IPS-NIHi7 (cell line): ENCODE data around the gene AGAP1.

Experiments used
- DNase-seq: peaks from one replicate; pipeline ENCODE4 v3.0.0; 2012; ENCODE audit warnings: mixed read lengths; ENCODE audit errors: extremely low spot score

The AGAP1 gene

DNA sequence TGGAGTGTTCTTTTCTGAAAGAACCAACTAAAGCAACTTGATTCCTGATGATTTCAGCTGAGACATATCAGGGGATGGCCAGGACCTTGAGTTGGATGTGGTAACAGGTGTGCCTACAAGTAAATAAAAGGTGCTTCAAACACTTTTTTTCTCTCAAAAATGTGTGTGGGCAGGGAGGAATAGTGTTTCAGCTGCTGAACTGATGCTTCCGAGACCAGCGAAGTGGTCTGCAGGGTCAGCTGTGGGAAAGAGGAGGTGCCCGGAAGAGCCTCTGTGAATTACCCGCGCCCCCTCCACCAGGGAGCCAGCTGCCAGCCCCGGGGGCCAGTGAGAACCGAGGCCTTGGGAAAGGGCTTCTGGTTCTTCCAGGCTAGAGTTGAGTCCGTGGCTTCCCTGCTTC is 425.0 kb downstream of the AGAP1 start:
- no peak for DNase-seq

GRCh38 chr2:235920216-235920865 is 426.5 kb downstream of the AGAP1 start:
- no peak for DNase-seq

GRCh38 chr2:235921508-235922191 is 427.8 kb downstream of the AGAP1 start:
- DNase-seq, result no peak

GRCh38 chr2:235922839-235923238 is 429.0 kb downstream of the AGAP1 start:
- no peak for DNase-seq

- DNase-seq, result no peak
Observed at GRCh38 chr2:235923859-235924674, 430.2 kb downstream of the AGAP1 start.

- no peak for DNase-seq
Observed at GRCh38 chr2:235924675-235925063, 430.8 kb downstream of the AGAP1 start.

- DNase-seq, result no peak
Observed at GRCh38 chr2:235925250-235925919, 431.5 kb downstream of the AGAP1 start.

- DNase-seq, result no peak
Observed at GRCh38 chr2:235926229-235926628, 432.4 kb downstream of the AGAP1 start.

DNA sequence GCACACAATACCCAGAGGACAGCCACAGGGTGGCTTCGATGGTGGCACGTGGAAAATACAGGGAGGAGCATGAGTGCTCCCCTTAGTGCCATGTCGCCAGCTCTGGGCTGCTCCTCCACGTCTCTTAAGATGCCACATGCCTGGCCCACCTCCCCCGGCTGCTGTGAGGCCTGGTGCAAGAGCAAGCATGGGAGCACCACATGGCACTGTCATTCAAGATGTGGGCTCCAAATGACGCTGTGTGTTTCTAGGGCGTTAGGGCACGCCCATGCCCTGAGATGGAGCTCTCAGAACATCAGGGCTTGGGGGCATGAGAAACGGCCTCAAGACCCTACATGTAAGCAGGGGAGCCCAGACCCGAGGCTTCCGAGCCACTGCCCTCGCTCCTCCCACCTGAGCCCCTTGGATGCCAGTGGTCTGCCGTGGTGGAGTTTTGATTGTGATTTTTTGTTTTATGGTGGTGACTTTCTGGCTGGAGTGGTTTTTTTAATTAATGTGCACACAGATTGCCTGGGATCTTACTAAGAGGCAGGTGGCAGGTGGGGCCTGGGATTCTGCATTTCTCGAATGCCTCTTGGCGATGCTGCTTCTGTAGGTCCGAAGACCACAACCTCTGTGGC is 435.0 kb downstream of the AGAP1 start:
- DNase-seq, result no peak

GRCh38 chr2:235930701-235931100 is 436.9 kb downstream of the AGAP1 start:
- no peak for DNase-seq

- no peak for DNase-seq
Observed at GRCh38 chr2:235931676-235932075, 437.8 kb downstream of the AGAP1 start.

GRCh38 chr2:235934059-235934773 is 440.4 kb downstream of the AGAP1 start:
- DNase-seq, result no peak

DNA sequence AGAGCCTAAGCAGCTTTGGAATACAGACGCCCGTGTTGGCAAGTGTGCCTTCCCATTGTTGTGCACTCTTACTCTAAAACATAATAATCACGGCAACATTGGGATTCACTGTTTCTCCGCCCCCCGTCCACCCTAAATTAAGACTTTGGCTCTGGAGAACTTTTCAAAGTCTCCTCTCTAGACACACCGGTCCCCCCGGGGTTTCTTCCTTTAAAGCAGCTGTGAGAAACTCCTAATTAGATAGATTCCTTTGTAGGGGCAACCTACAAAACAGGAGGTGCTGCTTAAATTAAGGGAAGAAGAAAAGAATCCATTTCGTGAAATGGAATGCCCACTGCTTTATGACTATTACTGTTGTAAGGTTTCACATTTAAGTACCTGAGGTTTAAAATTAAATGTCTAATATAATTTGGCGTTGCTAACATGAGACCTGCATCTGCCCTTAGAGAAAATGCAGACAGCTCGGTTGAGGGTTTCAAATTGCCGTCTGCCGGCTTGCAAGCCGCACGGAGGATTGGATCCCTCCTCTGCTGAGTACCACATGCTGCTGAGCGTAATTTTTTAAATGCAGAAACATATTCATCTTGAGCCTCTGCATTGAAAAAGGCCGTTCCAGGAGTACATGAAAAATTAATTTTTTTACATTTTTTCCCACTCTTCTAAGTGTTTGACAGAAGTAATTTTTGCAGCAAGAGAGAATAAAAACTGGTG is 441.1 kb downstream of the AGAP1 start:
- no peak for DNase-seq

- DNase-seq, result no peak
Observed at GRCh38 chr2:235935773-235936172, 441.9 kb downstream of the AGAP1 start.

- peak; percentile 72 for DNase-seq
Observed at GRCh38 chr2:235936493-235936892, 442.6 kb downstream of the AGAP1 start.

GRCh38 chr2:235937087-235937486 is 443.2 kb downstream of the AGAP1 start:
- DNase-seq, result no peak

- no peak for DNase-seq
Observed at GRCh38 chr2:235937526-235937925, 443.7 kb downstream of the AGAP1 start.

GRCh38 chr2:235937936-235938335 is 444.1 kb downstream of the AGAP1 start:
- no peak for DNase-seq

GRCh38 chr2:235938611-235939010 is 444.8 kb downstream of the AGAP1 start:
- DNase-seq, result no peak

DNA sequence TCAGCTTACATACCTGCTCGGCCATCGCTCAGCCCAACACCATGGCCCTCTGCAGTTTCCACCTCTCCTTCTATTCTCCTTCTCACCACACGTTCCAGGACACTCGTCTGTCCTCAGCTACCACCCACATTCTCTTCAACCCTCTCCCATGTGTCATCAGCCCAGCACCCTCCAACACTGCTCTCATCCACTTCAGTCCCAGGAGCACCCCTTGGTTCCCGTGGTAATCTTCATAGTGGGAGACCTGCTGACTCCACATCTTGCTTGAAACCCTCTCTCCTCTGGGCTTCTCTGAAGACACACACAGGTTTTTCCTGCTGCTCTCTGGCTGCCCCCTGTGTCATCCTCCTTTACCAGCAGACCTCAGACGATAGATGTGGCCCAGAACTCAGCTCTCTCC is 445.6 kb downstream of the AGAP1 start:
- no peak for DNase-seq
